ENCODE results near the gene ATG2B. TPM values are rescaled to one million over a fixed set of nuclear protein-coding genes. Genes with fewer than 3 reads are reported as not detected.

ATG2B gene
- total and polyA plus RNA-seq, 2 donors (not counting 1 experiment from before 2014, with no cell fraction given): 8.1 to 39.6 TPM

- no CpG with 5 or more reads among the region's 1 CpG for WGBS (ENCODE audit: insufficient coverage)
- H3K9ac ChIP-seq (ENCODE audit: low read length): no peak overlapping the region
- H3K27ac ChIP-seq (ENCODE audit: low read length in 2 of 2): no peak overlapping the region
- no peak overlapping the region for H2AFZ ChIP-seq (ENCODE audit: insufficient read depth, low read depth, low read length, poor library complexity, severe bottlenecking)
- peaks cover 2 to 32% of the 10 kb centered on the region in 2 experiments for H3K36me3 ChIP-seq (replicated peaks in 1 of 2; ENCODE audit: control extremely low read depth in 1 of 2, control insufficient read depth in 1 of 2, extremely low read depth in 1 of 2, insufficient read depth in 2 of 2, low read length in 1 of 2)
- H3K79me2 ChIP-seq (ENCODE audit: control insufficient read depth, insufficient read depth, low read length): no peaks in the 10 kb centered on the region
- Mint-ChIP-seq H3K27ac (no peak overlapping the region), H3K27me3 (no peaks in the 10 kb centered on the region), H3K9me3 (ENCODE audit: insufficient read depth) (no peaks in the 10 kb centered on the region), H3K4me1 (no peaks in the 10 kb centered on the region), H3K4me3 (no peak overlapping the region)
- no peaks in the 10 kb centered on the region for H4K20me1 ChIP-seq (ENCODE audit: control insufficient read depth, insufficient read depth, low read length, poor library complexity, severe bottlenecking)
- H3K9me3 ChIP-seq (ENCODE audit: control extremely low read depth in 1 of 3, control insufficient read depth in 2 of 3, insufficient read depth in 1 of 3, low read length in 2 of 3): no peaks in the 10 kb centered on the region
- CTCF ChIA-PET: interaction anchor here (1.0 kb wide), 1 partner anchor 12 kb away, joined by 4 read pairs; no protein-coding TSS in a partner anchor
- POLR2A ChIA-PET: no interaction called here
- no peak for DNase-seq
- no peak for TF ChIP-seq EZH2 (IDR thresholded peaks at IDR 0.05; ENCODE audit: borderline replicate concordance, insufficient read depth, low read depth, low read length, poor library complexity, severe bottlenecking)
- TF ChIP-seq, protein P1, sequence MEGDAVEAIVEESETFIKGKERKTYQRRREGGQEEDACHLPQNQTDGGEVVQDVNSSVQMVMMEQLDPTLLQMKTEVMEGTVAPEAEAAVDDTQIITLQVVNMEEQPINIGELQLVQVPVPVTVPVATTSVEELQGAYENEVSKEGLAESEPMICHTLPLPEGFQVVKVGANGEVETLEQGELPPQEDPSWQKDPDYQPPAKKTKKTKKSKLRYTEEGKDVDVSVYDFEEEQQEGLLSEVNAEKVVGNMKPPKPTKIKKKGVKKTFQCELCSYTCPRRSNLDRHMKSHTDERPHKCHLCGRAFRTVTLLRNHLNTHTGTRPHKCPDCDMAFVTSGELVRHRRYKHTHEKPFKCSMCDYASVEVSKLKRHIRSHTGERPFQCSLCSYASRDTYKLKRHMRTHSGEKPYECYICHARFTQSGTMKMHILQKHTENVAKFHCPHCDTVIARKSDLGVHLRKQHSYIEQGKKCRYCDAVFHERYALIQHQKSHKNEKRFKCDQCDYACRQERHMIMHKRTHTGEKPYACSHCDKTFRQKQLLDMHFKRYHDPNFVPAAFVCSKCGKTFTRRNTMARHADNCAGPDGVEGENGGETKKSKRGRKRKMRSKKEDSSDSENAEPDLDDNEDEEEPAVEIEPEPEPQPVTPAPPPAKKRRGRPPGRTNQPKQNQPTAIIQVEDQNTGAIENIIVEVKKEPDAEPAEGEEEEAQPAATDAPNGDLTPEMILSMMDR (IDR thresholded peaks at IDR 0.05): no peak
- no peak overlapping the region for H3K4me3 ChIP-seq (ENCODE audit: control extremely low read depth in 1 of 5, extremely low read depth in 1 of 5, insufficient read depth in 1 of 5, low read depth in 2 of 5, low read length in 4 of 5)
- H3K4me2 ChIP-seq (replicated peaks; ENCODE audit: low read depth, low read length, poor library complexity, severe bottlenecking): no peak overlapping the region
- ATAC-seq (ENCODE audit: low read depth): no peak
- no peaks in the 10 kb centered on the region for H3K27me3 ChIP-seq (replicated peaks in 1 of 4; ENCODE audit: control extremely low read depth in 1 of 4, control insufficient read depth in 3 of 4, insufficient read depth in 4 of 4, low read length in 3 of 4)
- H3K4me1 ChIP-seq (ENCODE audit: control insufficient read depth in 2 of 2, insufficient read depth in 2 of 2, low read length in 2 of 2): no peaks in the 10 kb centered on the region
- intact Hi-C loops (cut with micrococcal nuclease): no loop called here
These were observed 78.7 kb downstream of the ATG2B start for GRCh38 chr14:96284430-96284829.

GRCh38 chr14:96284008-96284407, 79.1 kb downstream of the ATG2B start:
- Histone ChIP-seq H3K4me3 (ENCODE audit: control extremely low read depth in 1 of 5, extremely low read depth in 1 of 5, insufficient read depth in 1 of 5, low read depth in 2 of 5, low read length in 4 of 5) (no peak overlapping the region), H3K79me2 (ENCODE audit: control insufficient read depth, insufficient read depth, low read length) (no peaks in the 10 kb centered on the region), H3K27ac (ENCODE audit: low read length in 2 of 2) (no peak overlapping the region), H3K27me3 (replicated peaks in 1 of 4; ENCODE audit: control extremely low read depth in 1 of 4, control insufficient read depth in 3 of 4, insufficient read depth in 4 of 4, low read length in 3 of 4) (no peaks in the 10 kb centered on the region), H3K4me2 (replicated peaks; ENCODE audit: low read depth, low read length, poor library complexity, severe bottlenecking) (no peak overlapping the region), H2AFZ (ENCODE audit: insufficient read depth, low read depth, low read length, poor library complexity, severe bottlenecking) (no peak overlapping the region), H3K9me3 (ENCODE audit: control extremely low read depth in 1 of 3, control insufficient read depth in 2 of 3, insufficient read depth in 1 of 3, low read length in 2 of 3) (no peaks in the 10 kb centered on the region), H3K9ac (ENCODE audit: low read length) (no peak overlapping the region), H3K36me3 (replicated peaks in 1 of 2; ENCODE audit: control extremely low read depth in 1 of 2, control insufficient read depth in 1 of 2, extremely low read depth in 1 of 2, insufficient read depth in 2 of 2, low read length in 1 of 2) (peaks cover 0 to 28% of the 10 kb centered on the region in 2 experiments), H4K20me1 (ENCODE audit: control insufficient read depth, insufficient read depth, low read length, poor library complexity, severe bottlenecking) (no peaks in the 10 kb centered on the region), H3K4me1 (ENCODE audit: control insufficient read depth in 2 of 2, insufficient read depth in 2 of 2, low read length in 2 of 2) (no peaks in the 10 kb centered on the region)
- ChIA-PET POLR2A (no interaction called here), CTCF (interaction anchor here (1.0 kb wide), 1 partner anchor 12 kb away, joined by 4 read pairs; no protein-coding TSS in a partner anchor)
- intact Hi-C loops (cut with micrococcal nuclease): no loop called here
- DNase-seq (no peak), ATAC-seq (ENCODE audit: low read depth) (no peak)
- no peaks in the 10 kb centered on the region for H3K9me3 Mint-ChIP-seq (ENCODE audit: insufficient read depth)
- TF ChIP-seq, protein P1 (IDR thresholded peaks at IDR 0.05): no peak
- no peak for TF ChIP-seq EZH2 (IDR thresholded peaks at IDR 0.05; ENCODE audit: borderline replicate concordance, insufficient read depth, low read depth, low read length, poor library complexity, severe bottlenecking)
- H3K27me3 Mint-ChIP-seq: no peaks in the 10 kb centered on the region
- no peak overlapping the region for H3K4me3 Mint-ChIP-seq
- no peaks in the 10 kb centered on the region for H3K4me1 Mint-ChIP-seq
- H3K27ac Mint-ChIP-seq: no peak overlapping the region
- WGBS (ENCODE audit: insufficient coverage): 100% methylated on average over 5 of the region's 9 CpGs
